HS-5 (cell line): ENCODE data around the gene MORN1.

Experiments
- DNase-seq: peaks from one replicate; pipeline ENCODE4 v3.0.0-alpha.2; 2012; ENCODE audit warnings: low read depth

Gene MORN1

DNA sequence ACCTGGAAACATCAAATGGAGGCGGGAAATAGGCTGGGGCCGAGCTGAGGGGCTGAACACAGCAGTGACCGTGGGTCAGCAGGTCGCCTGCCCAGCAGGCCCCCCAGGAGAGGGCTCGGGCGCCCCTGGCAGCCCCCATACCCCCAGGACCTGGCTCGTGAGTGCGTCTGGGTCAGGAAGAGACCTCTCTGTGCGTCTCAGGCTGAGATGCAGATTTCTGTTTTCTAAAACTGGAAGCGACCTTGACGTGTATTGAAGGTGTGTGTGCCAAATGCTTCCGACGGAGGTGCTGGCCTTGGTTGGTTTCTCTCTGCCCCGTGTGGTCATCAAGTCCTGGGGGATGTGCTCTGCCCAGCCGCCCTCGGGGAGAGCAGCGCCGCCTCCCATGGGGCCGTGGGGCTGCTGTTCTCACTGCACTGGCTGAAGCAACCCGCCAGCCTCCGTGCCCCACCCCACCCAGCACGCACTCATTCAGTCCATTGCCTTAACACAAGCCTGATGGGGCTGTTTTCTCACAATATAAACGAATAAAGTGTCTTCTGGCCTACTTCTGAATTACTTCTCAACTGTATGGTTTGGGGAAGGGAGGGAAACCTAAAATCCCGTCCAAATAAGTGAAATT lies 13.6 kb upstream of the MORN1 start:
- DNase-seq, result no peak

DNA sequence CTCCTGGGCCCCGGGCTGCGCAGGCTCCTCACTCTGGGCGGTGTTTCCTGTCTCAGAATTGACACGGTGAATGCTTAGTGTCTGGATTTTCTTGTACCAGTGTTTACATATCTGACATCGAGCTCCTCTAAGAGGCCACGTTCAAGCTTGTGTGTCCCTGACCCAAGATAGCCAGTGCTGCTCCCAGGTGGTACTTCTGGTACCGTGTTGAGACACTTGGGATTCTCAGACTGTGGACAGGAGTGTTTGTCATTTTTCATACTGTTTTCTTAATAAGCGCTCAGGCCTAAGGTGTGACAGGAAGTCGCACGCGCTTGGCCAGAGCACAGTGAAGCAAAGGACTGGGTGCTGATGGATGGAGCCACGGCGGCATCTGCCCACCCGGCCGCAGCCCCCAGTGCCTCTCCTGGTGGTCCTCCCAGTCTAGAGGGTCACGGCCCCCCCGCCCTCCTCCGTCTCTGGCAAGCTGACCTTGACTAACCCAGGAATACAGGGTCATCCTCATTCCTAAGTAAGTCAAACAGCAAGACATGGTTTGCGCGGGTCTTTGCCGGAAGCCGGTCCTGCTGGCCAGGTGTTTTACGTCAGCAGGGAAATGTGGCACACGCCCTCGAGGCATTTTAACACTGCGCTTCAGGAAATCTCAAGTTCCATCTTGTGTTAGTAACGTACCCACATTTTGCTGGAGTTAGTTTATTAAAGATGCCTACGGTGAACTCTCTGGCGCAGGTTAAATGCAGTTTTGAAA lies 13.0 kb upstream of the MORN1 start:
- no peak for DNase-seq

DNA sequence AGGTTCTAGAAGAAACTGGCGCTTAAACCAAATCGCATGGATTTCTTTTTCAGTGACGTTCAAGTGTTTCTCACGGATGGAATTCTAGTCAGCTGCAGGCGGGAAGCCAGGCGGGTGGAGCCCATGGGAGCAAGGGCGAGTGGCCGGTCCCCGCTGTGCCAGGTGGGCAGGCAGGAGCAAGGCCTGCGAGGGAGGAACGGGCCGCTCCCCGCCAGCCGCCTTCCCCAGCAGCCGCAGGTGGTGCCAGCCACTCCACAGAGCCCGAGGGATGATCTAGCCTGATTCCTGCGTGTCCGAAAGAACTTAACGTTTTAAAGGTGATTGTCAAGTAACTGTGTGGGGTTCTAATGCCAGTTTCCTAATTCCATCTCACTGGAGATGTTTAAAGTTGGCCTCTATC lies 11.9 kb upstream of the MORN1 start:
- DNase-seq, result no peak

DNA sequence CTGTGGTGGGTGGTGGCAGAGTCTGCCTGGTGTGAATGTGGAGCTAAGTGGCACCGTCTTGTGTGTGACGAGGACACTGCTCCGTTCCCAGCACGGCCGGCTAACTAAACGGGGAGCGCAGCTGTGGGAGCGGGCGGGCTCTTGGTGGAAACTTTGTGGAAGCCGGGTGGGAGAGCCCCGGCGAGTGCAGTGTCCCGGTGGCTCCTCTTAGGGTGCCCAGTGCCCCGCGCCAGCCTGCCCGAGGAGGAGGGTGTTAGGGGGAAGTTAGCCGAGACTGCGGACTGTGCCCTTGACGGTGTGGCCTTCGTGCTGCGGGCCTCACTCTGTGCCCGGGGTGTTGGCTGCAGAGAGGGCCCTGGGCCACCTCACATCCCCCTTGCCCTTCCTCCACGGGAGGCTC lies 11.1 kb upstream of the MORN1 start:
- no peak for DNase-seq

DNA sequence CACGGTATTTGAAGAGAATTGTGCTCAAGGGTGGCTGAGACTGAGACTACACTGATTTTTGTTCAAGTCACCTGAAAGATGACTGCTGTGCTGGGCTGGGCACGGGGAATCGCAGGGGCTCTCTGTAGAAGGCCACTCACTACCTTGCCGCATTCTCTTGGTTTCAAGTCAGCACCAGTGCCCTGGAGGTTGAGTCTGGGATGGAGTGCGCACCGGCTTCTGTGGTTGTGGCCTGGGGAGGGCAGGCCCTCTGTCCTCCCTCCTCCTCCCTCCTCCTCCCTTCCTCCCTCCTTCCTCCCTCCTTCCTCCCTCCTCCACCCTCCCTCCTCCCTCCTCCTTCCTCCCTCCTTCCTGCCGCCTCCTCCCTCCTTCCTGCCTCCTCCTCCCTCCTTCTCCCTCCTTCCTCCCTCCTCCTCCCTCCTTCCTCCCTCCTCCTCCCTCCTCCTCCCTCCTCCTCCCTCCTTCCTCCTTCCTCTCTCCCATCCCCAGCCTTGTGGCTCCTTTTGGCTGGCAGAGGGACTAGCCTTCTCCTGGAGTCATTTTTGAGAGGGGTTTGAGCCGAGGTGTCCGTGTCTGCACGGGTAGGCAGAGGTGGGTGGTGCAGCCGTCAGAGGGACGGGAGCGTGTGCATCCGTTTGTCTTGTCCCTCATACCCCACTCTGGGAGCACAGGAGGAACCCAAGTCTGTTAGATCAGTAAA lies 9.7 kb upstream of the MORN1 start:
- no peak for DNase-seq

DNA sequence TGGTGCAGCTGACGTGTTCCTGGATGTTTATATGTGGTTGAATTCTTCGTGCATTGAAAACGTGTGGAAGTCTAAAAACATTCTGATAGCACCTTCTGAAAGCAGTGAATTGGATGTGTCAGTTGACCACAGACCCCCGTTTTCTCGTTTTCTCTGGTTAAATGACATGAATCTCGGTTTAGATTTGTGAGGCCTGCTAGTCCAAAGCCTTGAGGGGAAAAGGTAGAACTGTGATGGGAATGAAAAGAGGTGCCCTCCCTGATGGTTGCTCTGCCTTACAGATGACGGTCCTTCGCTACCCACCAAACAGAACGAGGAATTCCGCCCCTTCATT lies 9.2 kb upstream of the MORN1 start:
- DNase-seq, result no peak

DNA sequence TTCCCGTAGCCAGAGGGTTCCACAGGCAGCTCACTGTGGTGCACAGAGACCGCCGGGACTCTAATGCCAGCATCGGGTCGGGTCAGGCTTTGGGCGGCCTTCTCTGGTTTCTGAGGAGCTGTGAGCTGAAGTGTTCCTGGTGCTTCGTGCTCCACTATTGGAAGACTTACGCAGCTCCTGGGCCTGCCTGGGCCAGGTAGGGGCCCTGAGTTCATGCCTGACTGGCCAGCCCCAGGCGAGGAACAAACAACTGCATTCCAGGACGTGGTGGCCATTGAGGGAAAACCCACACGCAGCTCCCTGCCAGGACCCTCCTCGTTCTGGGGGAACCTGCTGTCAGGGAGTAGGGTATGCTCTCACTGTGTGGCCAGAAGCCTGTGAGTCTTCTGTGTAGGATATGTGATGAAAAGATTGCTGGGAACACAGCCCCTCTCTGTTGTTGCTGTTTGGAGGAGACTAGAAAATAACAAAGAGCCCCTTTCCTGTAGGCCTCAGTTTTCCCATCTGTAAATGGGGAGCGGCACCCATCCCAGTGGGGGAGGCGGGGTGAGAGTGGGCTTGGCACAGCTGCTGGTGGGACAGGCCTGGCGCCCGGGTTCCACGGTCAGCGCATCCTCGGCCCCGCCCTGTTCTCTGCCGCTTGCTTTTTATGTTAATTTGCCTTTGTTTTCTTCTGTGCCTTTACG lies 8.7 kb upstream of the MORN1 start:
- DNase-seq, result no peak

DNA sequence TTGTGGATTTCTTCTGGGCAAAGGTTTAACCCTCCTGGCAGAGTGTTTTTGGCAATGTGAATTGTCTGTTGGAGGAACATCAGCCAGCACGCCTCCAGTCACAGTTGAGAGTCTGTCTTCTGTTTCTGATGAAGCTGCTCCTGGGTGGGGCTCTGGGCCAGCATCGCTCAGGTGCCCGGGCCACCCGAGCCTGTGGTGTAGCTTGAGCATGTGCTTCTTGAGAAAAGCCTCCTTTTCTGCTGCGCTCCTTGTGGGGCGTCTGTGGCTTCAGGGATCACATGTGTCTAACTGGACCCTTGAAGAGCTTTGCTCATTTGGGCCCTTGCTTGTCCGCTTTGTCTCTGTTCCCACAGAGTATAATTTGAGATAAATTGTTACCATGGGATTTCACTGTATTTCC lies 7.5 kb upstream of the MORN1 start:
- DNase-seq, result no peak

DNA sequence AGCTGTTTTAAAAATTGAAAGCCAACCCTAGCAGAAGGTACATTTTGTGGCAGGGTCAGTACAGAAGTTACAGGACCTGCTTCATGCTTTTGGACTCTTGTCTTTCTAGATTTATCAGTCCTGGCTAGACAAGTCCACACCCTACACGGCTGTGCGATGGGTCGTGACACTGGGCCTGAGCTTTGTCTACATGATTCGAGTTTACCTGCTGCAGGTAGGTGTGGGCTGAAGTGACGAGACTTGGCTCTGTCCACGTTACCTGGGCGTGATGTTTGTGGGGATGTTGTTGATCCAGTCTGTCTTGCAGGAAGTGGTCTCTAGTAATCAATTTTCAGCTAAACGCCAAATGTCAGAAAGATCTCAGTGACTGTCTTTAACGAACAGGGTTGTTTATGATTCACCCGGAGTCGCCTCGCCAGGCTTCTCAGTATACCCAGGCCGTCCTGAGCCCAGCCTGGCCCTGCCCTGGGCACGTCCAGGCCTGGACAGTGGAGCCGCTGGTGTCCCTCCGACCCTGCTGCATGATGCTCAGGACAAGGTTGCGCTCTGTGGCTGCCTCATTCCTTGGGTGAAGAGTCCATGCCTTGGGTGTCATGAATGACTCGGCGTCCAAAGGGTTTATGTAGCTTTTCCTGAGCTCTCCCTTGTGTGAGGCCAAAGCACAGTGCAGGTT lies 5.8 kb upstream of the MORN1 start:
- no peak for DNase-seq

DNA sequence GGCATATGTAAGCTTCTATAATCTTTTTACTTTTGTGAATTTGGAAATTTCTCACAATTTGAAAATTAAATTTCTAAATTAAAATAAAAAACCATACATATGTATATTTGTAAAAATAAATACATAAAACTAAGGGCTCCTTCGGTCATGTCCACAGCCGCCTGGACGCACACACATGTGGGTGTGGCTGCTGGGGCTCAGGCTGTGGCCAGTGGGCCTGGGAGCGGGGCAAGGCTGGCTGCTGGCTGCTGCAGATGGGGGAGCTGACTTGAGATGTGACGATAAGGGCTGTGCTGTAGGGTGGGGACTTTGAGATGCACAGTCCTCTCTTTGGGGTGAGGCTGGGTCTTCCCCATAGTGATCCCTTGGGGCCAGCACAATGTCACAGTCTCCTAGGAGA lies 5.1 kb upstream of the MORN1 start:
- DNase-seq, result no peak

DNA sequence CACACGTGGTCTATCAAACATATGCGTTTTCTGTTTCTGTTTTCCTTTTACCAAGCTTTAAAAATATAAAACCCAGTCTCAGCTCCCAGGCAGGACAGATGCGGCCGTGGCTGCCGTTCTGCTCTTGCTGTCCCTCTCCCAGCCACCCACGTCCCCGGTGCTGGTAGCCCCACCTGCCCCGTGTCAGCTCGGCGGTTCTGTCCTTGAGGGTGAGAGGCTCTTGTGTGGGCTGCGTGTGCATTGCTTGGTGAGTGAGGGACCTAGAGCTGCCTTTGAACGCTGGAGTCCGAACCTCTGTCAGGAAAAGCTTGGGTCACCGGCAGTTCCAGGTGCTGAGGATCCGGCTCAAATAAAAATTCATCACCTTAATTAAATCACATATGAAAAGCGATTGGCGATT lies 4.7 kb upstream of the MORN1 start:
- no peak for DNase-seq

DNA sequence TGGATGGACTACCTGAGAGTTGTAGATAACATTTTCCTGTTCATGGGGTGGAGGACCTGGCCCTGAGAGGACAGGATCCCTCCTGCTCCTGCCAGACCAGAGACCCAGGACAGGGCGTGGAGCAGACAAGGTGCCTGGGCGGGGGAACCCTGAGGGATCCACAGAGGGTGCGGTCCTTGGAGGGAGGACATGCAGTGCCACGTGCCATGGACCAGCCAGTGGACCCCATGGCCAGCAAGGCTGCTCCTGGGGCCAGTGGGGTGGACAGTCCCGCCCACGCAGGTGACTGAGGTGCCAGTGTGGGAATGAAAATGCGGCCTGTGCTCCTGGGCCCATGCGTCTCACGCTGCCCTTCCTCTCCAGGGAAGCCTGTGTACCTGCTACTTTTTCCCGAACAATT lies 3.9 kb upstream of the MORN1 start:
- DNase-seq, result no peak

DNA sequence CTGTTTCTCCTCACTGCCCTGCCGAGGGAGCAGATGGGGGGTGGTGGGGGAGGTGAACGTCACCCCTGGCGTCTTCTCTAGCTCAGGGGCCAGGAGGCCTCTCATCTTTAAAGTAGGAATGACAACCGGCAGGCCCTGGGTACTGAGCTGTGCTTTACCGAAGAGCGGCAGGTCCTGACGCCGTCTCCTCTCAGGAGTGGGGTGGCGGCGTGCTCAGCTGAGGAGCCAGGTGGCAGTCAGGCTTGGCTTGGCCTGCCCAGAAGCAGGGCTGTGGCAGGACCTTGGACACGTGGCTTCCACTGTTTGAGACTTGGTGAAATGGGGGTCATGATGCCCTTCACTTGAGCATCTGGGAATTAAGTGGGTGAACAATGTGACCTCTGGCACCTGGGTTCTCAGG lies 3.4 kb upstream of the MORN1 start:
- no peak for DNase-seq

DNA sequence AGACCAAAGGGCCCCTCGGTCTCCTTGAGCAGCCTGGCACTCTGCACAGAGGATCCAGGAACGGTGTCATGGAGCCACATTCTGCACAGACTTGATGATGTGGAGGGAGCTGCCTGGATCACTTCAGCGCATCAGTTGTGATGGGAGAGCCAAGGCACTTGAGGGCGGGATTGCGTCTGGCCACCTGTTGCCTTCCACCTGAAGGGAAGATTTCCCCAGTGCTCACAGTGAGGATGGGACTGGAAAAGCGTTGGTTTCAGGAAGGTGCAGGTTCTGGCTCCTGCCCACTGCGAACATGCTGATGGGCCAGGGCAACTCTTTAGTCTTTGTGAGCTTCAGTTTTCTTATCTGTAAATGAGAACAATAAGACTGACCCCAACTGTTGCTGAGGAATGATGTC lies 2.9 kb upstream of the MORN1 start:
- DNase-seq, result no peak

DNA sequence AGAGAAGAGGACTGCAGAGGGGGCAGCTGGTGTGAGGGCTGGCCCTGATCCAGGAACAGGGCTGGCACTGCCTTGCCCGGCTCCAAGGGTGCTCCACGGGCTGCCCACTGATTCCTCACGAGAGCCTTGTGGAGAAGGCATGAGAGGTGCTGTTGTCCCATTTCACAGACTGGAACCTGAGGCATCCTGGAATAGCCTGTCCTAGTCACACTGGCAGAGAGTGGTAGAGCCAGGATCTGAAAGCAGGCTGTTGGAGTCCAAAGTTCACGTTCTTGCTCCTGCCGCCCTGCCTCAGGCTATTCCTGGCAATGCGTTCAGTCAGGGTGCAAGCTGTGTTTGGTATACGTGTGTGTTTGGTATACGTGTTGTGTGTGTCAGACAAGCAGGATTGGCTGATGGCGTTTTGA lies 2.1 kb upstream of the MORN1 start:
- no peak for DNase-seq

DNA sequence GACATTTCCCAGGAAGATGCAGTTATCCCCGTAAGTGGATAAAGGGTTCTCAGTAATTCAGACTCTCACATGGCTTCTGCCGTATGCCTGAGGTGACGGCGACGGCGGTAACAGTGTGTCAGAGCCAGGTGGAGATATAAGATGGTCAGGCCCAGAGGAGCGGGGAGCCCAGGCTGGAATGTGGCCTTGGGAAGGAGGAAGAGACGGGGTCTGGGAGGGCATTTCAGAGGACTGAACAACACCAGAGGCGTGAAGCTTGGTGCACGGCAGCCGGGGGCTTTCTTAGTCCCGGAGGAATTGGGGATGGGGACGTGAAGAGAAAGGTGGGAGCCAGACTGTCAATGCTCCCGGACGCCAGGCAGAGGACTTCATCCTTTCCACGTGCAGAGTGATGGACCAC lies 1.3 kb upstream of the MORN1 start:
- DNase-seq, result no peak

DNA sequence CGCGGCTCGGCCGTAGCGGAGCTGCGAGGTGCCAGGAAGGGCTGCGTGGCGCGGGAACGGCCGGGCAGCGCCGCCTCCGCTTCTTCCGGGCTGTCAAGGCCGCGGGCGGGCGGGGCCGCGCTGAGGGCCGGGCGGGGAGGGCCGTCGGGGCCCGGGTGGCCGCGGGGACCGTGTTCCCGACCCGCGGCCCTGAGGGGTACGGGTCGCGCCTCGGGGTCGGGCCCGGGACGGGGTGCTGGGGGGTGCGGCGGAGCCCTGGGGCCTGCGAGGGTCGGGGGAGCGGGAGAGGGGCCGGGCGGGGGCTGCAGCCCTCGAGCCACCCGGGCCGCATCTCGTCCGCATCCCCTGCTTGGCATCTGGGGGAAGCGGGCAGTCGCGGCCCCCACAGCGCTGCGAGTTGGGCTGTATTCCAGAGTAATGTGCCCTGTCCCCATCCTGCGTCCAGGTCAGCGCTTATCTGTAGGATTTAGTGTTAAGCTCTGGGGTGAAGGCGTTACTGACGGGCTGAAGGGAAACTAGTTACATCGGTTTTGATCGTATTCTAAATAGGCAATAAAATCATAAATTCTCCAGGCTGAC lies 666 bp upstream of the MORN1 start:
- DNase-seq, result no peak

DNA sequence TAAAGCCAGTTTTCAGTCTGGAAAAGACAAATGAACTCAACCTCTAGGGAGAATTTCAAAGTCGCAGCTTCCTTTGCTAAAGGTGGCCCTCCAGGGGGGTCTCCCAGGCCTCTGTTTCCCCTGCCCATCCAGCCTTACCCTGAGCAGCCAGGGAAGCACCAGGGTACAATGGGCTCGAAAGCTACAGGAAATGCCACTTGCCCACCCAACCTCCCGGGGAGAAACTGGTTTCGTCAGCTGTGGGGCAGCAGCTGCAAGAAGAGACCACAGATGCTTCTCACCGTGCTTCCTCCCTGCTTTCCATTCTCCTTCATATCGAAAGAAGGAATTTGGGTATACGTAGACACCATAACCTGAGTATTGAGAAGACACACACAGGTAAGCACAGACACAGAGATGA lies 1.7 kb downstream of the MORN1 start:
- DNase-seq, result no peak

DNA sequence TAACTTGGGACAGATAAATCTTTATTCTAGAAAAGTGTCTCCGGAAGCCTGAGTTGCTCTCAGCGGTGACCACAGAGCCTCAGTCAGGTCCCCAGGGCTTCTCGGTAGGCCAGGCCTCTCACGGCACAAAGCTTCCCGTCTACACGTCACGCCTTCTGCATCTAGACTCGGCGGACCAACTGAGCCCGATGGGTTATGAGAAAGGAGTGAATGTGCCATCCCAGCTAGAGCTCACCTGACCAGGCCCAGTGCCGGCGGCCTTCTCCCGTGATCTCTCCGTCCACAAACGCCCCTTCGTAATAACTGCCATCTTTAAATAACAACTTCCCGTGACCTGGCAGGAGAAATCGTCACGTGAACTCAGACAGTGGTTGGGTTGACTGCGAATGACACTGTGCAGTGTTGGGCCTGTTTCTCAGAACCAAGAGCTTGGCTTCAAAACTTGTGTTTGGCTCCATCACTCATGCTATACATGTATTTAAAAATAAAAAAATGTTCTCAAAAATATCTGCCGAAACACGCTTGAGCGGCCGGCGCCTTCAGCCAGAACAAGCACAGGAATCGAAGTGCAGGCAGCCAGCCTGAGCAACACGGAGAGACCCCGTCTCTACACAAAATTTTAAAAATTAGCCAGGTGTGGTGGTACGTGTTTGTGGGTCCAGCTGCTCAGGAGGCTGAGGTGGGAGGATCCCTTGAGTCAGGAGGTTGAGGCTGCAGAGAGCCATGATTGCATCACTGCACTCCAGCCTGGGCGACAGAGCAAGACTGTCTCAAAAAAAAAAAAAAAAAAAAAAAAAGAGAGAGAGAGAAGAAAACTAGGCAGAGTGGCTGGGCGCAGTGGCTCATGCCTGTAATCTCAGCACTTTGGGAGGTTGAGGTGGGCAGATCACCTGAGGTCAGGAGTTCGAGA lies 3.1 kb downstream of the MORN1 start:
- DNase-seq, result no peak

DNA sequence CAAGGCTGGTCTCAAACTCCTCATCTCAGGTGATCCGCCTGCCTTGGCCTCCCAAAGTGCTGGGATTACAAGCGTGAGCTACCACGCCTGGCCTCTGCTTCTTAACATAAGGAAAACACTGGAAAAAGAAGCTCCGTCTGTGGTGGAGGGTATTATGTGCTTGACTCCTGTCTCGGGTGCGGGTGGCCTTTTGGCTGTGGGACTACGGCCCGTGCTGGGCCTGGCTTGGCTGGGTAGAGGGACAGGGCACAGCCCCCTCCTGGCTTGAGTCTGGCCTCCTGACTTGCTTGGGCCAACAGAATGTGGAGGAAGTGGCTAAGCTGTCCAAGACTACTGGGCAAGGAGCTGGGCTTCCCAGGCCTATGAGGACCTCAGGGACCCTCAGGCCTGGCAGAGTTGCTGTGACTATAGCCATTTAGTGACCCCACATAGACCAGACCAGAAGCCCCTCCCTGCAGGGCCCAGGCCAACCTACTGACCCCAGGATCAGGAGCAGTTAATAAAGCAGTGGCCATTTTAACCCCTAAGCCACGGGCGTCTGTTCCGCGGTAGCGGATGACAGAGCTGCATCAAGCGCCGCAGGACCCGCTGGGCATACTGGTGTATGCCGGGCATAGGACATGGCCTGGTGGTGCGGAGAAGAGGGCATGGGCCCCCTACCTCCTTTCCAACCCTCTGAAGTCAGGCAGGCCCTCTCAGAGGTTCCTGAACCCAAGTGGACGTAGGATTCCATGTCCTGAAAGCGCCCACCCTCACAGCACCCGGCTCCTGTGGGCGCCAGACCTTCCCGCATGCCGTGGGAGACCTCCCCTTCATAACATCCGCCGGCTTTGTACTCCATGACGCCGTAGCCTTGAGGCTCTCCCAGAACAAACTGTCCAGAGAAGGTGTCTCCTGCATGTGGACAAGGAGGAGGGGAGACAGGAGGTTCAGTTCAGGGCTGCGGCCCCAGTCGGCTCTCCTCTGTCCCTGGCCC lies 4.4 kb downstream of the MORN1 start:
- no peak for DNase-seq
